NCI-H82 treated with DMSO at 0.1 percent for 48 hours (cell line): ENCODE data around the gene FURIN.
"Not testable (repeated sequence)": the region's sequence is repeated elsewhere in the genome, so short reads cannot be mapped to it uniquely, and the experiment has no call there.

ENCODE experiments used
- DNase-seq: peaks from one replicate; lab custom pipeline; 2025; ENCODE audit not compliant: unreplicated experiment; lab: John Stamatoyannopoulos, UW

FURIN gene

GRCh38 chr15:90914305-90915080 is 46.1 kb downstream of the FURIN start:
- DNase-seq: no peak

GRCh38 chr15:90915216-90915807 is 46.9 kb downstream of the FURIN start:
- DNase-seq: no peak

- no peak for DNase-seq
Observed at GRCh38 chr15:90915808-90916440, 47.5 kb downstream of the FURIN start.

- DNase-seq: no peak
Observed at GRCh38 chr15:90916461-90916860, 48.1 kb downstream of the FURIN start.

- no peak for DNase-seq
Observed at GRCh38 chr15:90917569-90917968, 49.2 kb downstream of the FURIN start.

GRCh38 chr15:90918034-90918788 is 49.8 kb downstream of the FURIN start:
- no peak for DNase-seq

GRCh38 chr15:90918835-90919234 is 50.4 kb downstream of the FURIN start:
- no peak for DNase-seq

- DNase-seq: no peak
Observed at GRCh38 chr15:90921887-90922286, 53.5 kb downstream of the FURIN start.

- not testable (repeated sequence) for DNase-seq
Observed at GRCh38 chr15:90922712-90923322, 54.4 kb downstream of the FURIN start.

- DNase-seq: no peak
Observed at GRCh38 chr15:90924375-90924774, 56.0 kb downstream of the FURIN start.

GRCh38 chr15:90926766-90927165 is 58.4 kb downstream of the FURIN start:
- not testable (repeated sequence) for DNase-seq

- not testable (repeated sequence) for DNase-seq
Observed at GRCh38 chr15:90928106-90928505, 59.7 kb downstream of the FURIN start.

GRCh38 chr15:90929246-90930019 is 61.0 kb downstream of the FURIN start:
- DNase-seq: no peak

- no peak for DNase-seq
Observed at GRCh38 chr15:90930861-90931574, 62.6 kb downstream of the FURIN start.

- DNase-seq: no peak
Observed at GRCh38 chr15:90931575-90931827, 63.1 kb downstream of the FURIN start.

GRCh38 chr15:90931828-90932659 is 63.7 kb downstream of the FURIN start, which contains the start of gene HDDC3:
Gene HDDC3 (minus strand): TSS chr15:90932549. CDS start chr15:90932540, 9 bp downstream.
- peak; percentile 49 for DNase-seq

- no peak for DNase-seq
Observed at GRCh38 chr15:90932660-90932991, 64.2 kb downstream of the FURIN start.
